Effector memory CD4-positive, alpha-beta T cell (primary cell): ENCODE data around the gene ABLIM2.

Experiments used
- DNase-seq, 3 donors: peaks; one replicate each; pipeline ENCODE4 v3.0.0-alpha.2; 2020
- H3K27ac ChIP-seq: 2 replicates; pipeline ENCODE4 v1.7.0; 2013; ENCODE audit warnings: mild to moderate bottlenecking, low read length, moderate library complexity; ENCODE audit not compliant: insufficient read depth, poor library complexity, severe bottlenecking
- H3K27me3 ChIP-seq: replicated peaks from 2 replicates; pipeline ENCODE4 v1.7.0; 2013; ENCODE audit warnings: mild to moderate bottlenecking, low read length; ENCODE audit not compliant: insufficient read depth, control insufficient read depth, poor library complexity, severe bottlenecking
- H3K36me3 ChIP-seq: 2 replicates; pipeline ENCODE4 v1.7.0; 2013; ENCODE audit warnings: mild to moderate bottlenecking, low read length, moderate library complexity; ENCODE audit not compliant: control insufficient read depth, insufficient read depth
- H3K4me1 ChIP-seq: 2 replicates; pipeline ENCODE4 v1.7.0; 2013; ENCODE audit warnings: low read length, mild to moderate bottlenecking; ENCODE audit not compliant: control insufficient read depth, insufficient read depth, poor library complexity, severe bottlenecking
- H3K4me3 ChIP-seq: 2 replicates; pipeline ENCODE4 v1.7.0; 2013; ENCODE audit warnings: low read length, low read depth, mild to moderate bottlenecking; ENCODE audit not compliant: insufficient read depth, poor library complexity, severe bottlenecking
- H3K9me3 ChIP-seq: 2 replicates; pipeline ENCODE4 v1.7.0; 2013; ENCODE audit warnings: mild to moderate bottlenecking, low read length, moderate library complexity; ENCODE audit not compliant: control insufficient read depth

ABLIM2 gene

GRCh38 chr4:8044244-8044643, 114.4 kb downstream of the ABLIM2 start:
- DNase-seq, result no peak
- Histone ChIP-seq H3K36me3 (no peaks in the 10 kb centered on the region), H3K27ac (no peak overlapping the region), H3K9me3 (no peaks in the 10 kb centered on the region), H3K4me3 (no peak overlapping the region), H3K27me3 (no peaks in the 10 kb centered on the region), H3K4me1 (no peaks in the 10 kb centered on the region)

DNA sequence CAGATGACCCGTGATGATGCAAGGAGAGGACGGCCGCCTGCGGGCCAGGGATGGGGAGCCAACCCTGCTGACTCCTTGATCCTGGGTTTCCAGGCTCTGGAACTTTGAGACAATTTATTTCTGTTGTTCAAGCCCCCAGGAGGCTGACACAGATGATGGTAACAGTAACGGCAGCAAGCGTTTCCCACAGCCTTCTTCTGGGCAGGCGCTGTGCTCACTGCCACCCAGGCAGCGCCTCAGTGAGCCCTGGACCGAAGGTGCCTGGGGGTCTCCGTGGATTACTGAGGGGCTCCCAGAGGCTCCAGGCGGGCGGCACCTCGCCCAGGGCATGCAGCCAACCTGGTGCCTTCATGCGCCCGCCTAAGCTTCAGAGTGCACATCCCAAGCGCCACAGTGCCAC, 115.0 kb downstream of the ABLIM2 start:
- DNase-seq, result no peak
- no peaks in the 10 kb centered on the region for H3K27me3 ChIP-seq
- H3K4me3 ChIP-seq, result no peak overlapping the region
- H3K4me1 ChIP-seq, result no peaks in the 10 kb centered on the region
- H3K27ac ChIP-seq, result no peak overlapping the region
- H3K9me3 ChIP-seq, result no peaks in the 10 kb centered on the region
- no peaks in the 10 kb centered on the region for H3K36me3 ChIP-seq

DNA sequence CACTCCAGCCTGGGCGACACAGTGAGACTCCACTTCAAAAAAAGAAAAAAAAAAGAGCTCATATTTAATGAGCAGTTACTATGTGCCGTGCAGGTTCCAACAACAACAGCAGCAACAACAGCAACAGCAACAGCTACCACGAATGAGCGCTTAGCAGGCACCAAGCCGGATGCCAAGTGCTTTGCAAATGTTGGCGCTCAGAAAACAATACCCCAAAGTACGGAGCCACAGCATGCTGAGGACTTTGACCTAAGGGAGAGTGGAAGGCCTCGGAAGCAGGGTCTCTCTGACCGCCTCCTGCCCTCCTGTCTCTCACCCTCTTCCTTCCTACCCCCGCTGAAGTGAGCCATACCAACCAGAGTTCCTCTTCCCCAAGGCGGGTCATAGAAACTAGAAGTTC, 116.7 kb downstream of the ABLIM2 start:
- DNase-seq, result no peak
- Histone ChIP-seq H3K9me3 (no peaks in the 10 kb centered on the region), H3K36me3 (no peaks in the 10 kb centered on the region), H3K27ac (no peak overlapping the region), H3K27me3 (no peaks in the 10 kb centered on the region), H3K4me1 (no peaks in the 10 kb centered on the region), H3K4me3 (no peak overlapping the region)

GRCh38 chr4:8041172-8041571, 117.4 kb downstream of the ABLIM2 start:
- Histone ChIP-seq H3K4me1 (no peaks in the 10 kb centered on the region), H3K36me3 (no peaks in the 10 kb centered on the region), H3K27me3 (no peaks in the 10 kb centered on the region), H3K27ac (no peak overlapping the region), H3K4me3 (no peak overlapping the region), H3K9me3 (no peaks in the 10 kb centered on the region)
- DNase-seq, result no peak

DNA sequence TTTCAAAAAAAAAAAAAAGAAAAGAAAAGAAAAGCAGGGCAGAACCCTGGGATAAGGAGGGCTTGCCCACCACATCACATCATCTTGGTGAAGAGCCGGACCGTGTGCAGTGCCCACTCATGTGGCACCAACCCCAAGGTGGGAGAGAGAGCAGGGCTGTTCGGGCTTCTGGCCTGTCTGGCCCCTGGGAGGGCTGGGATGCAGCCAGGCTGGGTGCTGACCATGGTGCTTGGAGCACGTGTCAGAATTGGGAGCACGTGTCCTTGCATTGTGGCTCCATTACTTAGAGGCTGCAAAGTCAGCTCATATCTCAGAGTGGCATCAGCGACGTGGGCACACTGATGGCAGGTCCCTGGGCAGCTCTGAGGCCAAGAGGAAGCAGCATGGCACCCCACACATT, 118.0 kb downstream of the ABLIM2 start:
- Histone ChIP-seq H3K9me3 (no peaks in the 10 kb centered on the region), H3K36me3 (no peaks in the 10 kb centered on the region), H3K27me3 (no peaks in the 10 kb centered on the region), H3K4me3 (no peak overlapping the region), H3K4me1 (peaks cover 3% of the 10 kb centered on the region), H3K27ac (no peak overlapping the region)
- no peak for DNase-seq

GRCh38 chr4:8039853-8040252, 118.8 kb downstream of the ABLIM2 start:
- Histone ChIP-seq H3K9me3 (no peaks in the 10 kb centered on the region), H3K4me1 (peaks cover 10% of the 10 kb centered on the region), H3K4me3 (no peak overlapping the region), H3K27ac (no peak overlapping the region), H3K36me3 (no peaks in the 10 kb centered on the region), H3K27me3 (no peaks in the 10 kb centered on the region)
- no peak for DNase-seq

GRCh38 chr4:8039290-8039689, 119.3 kb downstream of the ABLIM2 start:
- no peak for DNase-seq
- Histone ChIP-seq H3K36me3 (no peaks in the 10 kb centered on the region), H3K27me3 (no peaks in the 10 kb centered on the region), H3K4me3 (no peak overlapping the region), H3K9me3 (no peaks in the 10 kb centered on the region), H3K4me1 (peaks cover 10% of the 10 kb centered on the region), H3K27ac (no peak overlapping the region)

- Histone ChIP-seq H3K4me3 (no peak overlapping the region), H3K36me3 (no peaks in the 10 kb centered on the region), H3K27ac (no peak overlapping the region), H3K4me1 (peaks cover 10% of the 10 kb centered on the region), H3K27me3 (no peaks in the 10 kb centered on the region), H3K9me3 (no peaks in the 10 kb centered on the region)
- DNase-seq, result no peak
Observed at GRCh38 chr4:8038719-8039251, 119.8 kb downstream of the ABLIM2 start.

DNA sequence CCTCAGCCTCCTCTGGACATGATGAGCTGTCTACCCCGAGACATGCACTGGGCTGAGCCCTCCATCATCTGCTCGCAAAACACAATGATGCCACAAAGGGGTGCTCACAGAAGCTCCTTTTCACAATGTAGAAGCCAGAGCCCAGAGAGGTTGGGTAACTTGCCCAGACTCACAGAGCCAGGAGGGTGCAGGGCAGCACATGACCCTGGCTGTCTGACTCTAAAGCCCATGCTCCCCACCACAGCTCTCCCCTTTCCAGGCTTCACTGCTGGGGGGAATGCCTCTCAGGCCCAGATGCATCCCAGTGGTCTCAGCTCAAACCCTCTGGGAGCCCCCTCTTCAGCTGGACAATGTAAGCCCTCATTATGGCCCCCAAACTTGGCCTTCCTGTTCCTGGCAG, 120.5 kb downstream of the ABLIM2 start:
- no peak overlapping the region for H3K27ac ChIP-seq
- H3K36me3 ChIP-seq, result no peaks in the 10 kb centered on the region
- DNase-seq, result no peak
- peaks cover 10% of the 10 kb centered on the region for H3K4me1 ChIP-seq
- no peaks in the 10 kb centered on the region for H3K9me3 ChIP-seq
- no peak overlapping the region for H3K4me3 ChIP-seq
- H3K27me3 ChIP-seq, result no peaks in the 10 kb centered on the region

DNA sequence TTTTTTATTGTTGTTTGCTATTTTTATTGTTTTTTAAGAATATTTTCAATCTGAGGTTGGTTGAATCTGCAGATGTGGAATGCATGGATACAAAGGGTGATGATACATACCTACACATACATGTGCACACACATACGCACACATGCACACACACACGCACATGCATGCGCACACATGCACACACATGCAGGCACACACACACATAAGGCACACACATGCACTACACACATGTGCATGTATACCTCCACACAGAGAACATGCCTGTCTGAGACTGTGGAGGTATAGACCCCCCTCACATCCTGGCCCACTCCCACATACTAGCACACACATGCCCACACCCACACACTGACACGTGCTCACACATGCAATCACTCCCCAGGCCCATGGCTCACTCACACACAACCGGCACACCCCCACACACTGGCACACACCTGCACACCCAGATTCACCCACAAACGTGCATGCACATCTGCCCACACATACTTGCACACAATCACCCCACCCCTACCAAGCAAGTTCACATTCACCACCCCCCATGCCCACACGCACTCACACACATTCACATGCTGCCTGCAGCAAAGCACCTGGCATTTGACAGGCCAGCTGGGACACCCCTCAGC, 121.4 kb downstream of the ABLIM2 start:
- Histone ChIP-seq H3K9me3 (no peaks in the 10 kb centered on the region), H3K36me3 (no peaks in the 10 kb centered on the region), H3K27me3 (no peaks in the 10 kb centered on the region), H3K27ac (no peak overlapping the region), H3K4me1 (peaks cover 10% of the 10 kb centered on the region), H3K4me3 (no peak overlapping the region)
- DNase-seq, result no peak
